ENCODE data around the gene TNS1.

The TNS1 gene

GRCh38 chr2:217912098-217913024 lies 90.4 kb downstream of the TNS1 start:
- DNase-seq (ENCODE audit: low read depth) = no peak

DNA sequence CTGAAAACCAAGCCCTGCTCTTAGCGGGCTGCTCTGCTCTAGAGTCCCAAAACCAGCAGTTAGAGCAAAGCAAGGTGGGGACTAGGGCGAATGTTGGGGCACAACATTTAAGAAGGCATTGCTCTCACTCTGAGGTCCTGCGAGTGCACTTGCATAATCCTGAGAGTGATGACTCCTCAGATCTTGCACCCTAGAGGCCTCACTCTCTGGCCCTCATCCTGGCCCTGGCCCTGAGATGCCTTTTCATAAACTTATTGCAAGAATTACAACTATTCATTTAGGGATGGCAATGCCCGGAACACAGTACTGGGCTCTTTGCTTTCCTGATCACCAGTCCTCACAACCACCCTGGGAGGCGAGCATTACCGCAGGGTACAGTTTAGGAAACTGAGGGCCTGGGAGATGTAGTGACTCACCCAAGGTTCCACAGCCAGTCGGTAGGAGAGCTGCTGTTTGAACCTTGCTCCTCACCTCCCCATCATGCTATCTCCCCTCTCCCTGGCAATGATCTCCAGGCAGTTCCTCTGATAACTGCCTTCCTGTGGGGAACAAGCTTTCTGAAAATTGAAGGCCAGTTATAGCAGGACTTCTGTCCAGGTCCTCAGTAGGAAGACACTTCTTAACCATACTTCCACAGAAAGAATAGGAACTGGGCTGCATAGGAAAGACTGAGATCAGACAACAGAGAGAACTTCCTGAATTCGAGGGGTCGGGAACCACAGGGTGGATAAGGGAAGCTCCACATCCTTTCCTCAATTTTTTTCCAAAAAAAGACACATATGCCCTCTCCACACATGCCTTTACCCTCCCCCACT lies 91.3 kb downstream of the TNS1 start:
- no peak for DNase-seq (ENCODE audit: low read depth)

DNA sequence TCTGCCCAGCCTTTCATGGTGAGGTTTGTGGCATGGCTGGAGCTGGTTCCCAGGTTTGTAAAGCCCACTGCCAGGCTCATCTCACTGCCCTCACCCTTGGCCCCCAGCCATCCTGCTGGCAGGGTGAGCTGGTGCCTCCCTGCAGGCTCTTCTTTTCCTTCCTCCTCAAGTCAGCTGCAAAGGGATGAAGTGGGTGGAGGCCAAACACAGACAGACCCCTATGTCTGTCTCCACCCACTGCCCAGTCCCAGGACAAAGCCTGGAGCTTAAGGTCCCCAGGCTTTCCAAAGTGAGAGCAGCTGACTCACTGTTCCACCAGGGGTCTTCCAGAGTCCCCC lies 92.0 kb downstream of the TNS1 start:
- no peak for DNase-seq (ENCODE audit: low read depth)

DNA sequence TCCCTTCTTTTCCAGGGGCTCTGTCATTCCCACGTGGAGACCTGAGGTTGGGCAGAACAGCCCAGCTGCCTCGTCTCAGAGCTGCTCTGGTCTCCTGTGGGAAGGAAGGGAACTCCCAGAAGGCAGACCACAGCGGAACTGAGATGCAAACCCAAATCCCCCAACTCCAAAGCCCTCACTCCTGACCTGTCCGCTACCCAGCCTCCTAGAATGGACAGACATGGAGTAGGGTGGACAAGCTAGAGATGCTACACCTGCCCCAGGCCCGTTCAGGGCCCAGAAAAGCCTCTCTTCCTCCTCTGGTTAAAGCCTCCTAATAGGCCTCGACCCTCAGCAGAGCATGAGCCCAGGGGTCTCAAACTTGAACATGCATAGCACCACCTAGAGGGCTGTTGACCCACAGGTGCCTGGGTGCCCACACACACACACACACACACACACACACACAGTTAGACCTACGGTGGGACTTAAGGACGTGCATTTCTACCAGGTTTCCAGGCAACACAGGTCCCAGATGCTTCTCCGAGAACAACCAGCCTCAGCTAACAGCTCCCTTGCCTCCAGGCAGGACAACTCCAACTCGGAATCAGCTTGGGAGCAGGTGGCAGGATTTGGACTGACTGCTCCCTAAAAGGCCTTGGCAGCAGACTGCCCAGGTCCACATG lies 93.5 kb downstream of the TNS1 start:
- no peak for DNase-seq (ENCODE audit: low read depth)

- no peak for DNase-seq (ENCODE audit: low read depth)
Observed at GRCh38 chr2:217908544-217908943, 94.3 kb downstream of the TNS1 start.

DNA sequence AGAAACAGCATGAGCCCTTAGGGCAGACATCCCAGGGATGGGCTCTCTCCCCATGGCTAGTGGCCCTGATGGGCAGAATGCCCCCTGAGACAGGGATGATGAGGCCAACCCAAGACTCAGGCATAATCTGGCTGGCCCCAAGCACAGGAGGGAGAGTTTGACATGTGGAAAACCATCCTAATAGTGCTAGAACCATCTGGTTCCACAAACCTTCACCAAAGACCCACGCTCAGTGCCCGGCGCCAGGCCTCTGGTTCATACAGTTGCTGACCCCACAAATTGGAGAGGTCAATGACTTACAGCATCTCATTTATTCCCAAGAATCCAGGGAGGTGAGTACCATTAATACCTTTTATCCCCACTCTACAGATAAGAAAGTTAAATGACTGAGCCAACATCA lies 95.5 kb downstream of the TNS1 start:
- no peak for DNase-seq (ENCODE audit: low read depth)

DNA sequence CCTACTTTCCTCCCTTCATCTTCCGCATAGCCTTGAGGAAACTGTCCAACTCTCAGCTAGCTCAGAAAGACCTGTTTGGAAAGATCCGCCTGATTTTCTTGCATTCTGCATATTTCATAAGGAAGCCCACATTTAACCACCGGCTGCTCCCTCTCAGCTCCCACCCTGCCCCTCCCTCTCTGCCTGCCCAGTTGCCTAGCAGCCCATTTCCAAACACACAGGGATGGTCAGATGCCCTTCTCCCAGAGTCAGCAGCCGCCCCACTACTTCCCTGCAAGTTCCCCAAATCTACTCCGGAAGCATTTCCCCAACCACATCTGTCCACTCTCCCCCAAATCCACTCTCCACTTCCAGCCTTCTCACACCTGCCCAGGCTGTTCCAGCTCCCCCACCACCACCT lies 96.0 kb downstream of the TNS1 start:
- DNase-seq (ENCODE audit: low read depth) = no peak

DNA sequence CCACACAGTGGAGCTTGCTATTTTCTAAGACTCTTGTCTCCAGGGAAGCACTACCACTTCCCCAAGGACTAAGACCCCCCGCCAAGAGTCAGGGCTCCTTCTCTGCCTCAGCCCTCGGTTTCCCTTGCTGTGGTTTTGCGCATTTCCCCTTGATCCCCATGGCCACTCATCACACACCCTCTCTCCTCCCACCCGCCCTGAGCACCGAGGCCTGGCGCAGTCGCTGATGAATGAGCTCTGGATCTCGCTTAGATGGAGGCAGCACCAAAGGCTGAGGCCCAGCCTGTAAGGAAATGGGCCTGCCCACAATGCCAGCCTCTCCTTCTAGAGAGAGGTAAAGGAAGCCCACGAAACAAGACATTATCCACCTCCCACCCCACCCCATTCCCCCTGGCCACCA lies 96.9 kb downstream of the TNS1 start:
- no peak for DNase-seq (ENCODE audit: low read depth)

DNA sequence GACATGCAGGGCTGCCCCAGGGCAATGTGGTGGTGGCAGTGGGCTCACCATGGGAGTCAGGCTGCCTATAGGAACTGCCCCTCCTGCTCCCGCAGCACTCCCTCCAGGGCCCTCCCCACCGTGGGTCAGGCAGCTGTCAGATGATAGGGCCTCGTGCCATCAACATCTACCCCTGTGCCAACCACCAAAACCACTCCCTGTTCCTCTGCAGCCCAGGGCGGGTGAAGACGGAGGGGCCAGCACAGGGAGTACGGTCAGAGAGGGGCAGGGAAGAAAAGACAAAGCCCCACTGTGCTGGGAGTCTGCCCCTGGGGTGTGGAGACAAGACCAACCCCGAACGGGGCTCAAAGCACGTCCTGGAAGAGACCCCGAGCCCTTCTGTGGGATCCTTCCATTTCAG lies 97.4 kb downstream of the TNS1 start:
- DNase-seq (ENCODE audit: low read depth) = no peak

DNA sequence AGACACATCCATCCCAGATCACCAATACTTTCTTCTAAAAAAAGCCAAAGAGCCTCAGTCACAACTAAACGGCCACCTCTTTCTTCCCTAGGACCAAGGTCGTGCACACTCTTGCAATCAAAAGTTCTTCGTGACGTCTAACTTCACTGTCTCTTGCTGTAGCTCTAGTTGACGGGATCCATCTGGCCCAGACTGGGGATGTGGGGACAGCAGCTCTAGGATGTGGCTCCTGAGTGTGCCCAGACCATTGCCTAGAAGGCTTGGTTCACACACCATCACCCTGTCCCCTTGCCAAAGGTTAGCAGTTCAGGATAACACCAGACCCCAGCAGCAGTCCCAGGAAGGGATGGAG lies 98.2 kb downstream of the TNS1 start:
- DNase-seq (ENCODE audit: low read depth) = no peak

GRCh38 chr2:217903859-217904613 lies 98.8 kb downstream of the TNS1 start:
- DNase-seq (ENCODE audit: low read depth) = no peak

DNA sequence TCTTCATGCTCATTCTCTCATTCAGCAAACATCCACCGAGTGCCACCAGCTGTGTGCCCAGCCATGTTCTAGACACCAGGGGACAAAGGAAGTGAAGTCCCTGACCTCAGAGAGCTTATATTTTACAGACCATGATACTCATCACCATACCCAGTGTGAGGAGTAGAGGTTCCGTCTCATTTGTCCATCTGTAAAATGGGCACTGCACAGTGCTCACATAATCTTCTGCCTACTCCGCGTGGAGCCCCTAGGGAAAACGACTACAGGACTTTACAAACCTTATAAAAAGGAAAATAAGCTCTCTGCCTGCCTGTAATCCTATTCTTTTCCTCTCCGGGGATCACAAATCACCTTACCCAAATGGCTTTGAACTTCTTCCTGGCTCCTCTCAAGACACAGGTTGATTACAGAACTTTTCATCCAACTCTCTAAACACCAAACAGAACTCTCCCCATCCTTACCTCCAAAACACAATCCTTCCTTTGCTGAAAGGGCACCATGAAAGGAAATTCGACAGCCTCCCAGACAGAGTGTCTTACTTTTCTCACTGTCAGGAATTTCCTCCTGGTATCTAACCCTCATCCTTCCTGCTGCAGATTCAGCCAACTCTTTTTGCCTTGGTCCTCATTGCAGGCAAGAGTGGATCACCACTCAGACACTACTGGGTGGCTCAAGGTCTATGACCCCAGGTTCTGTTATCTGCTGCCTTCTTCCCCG lies 99.5 kb downstream of the TNS1 start:
- no peak for DNase-seq (ENCODE audit: low read depth)

- DNase-seq (ENCODE audit: low read depth) = no peak
Observed at GRCh38 chr2:217902379-217903141, 100.2 kb downstream of the TNS1 start.

GRCh38 chr2:217901835-217902378 lies 100.9 kb downstream of the TNS1 start:
- DNase-seq (ENCODE audit: low read depth) = no peak

DNA sequence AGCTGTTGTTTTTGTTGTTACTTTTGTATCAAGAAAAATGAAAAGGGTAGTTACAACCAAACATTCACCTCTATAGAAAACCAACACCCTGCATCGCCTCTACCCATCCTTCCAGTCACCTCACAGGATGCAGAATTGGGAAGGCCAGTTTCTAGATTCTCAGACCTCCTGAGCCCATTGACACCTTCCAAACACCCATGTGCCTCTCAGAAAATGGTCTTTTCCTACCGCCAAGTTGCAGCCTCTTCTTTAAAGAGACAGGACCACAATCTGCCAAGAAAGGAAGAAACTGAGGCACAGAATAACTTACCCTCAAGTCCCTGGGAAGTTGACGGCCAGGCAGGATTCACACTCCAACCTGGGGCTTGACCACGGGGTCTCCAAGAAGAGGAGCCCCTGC lies 101.4 kb downstream of the TNS1 start:
- DNase-seq (ENCODE audit: low read depth) = no peak

DNA sequence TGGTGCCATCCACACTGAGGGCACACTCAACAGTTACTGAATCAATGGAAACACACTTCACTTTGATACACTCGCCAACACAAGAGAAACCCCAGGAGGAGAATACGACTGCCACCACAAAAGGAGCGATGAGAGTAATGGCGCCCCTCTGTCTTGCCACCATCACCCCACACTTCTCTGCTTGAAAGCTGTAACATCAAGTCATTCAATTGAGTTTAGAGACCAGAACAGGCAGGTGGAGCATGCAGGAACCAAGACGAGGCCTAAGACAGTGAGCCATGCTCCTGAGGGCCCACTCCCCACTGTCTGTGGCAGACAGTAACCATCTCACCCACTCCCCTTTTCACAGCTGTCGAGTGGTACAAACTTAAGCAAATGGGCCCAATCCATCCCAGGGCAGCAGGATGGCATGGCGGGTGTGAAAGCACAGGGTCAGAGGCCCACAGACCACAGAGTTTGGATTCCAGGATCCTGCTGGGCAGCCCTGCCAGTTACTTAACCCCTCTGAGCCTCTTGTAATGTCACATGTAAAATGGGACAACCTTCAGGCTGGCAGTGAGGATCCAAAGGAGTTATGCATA lies 101.9 kb downstream of the TNS1 start:
- DNase-seq (ENCODE audit: low read depth) = no peak

DNA sequence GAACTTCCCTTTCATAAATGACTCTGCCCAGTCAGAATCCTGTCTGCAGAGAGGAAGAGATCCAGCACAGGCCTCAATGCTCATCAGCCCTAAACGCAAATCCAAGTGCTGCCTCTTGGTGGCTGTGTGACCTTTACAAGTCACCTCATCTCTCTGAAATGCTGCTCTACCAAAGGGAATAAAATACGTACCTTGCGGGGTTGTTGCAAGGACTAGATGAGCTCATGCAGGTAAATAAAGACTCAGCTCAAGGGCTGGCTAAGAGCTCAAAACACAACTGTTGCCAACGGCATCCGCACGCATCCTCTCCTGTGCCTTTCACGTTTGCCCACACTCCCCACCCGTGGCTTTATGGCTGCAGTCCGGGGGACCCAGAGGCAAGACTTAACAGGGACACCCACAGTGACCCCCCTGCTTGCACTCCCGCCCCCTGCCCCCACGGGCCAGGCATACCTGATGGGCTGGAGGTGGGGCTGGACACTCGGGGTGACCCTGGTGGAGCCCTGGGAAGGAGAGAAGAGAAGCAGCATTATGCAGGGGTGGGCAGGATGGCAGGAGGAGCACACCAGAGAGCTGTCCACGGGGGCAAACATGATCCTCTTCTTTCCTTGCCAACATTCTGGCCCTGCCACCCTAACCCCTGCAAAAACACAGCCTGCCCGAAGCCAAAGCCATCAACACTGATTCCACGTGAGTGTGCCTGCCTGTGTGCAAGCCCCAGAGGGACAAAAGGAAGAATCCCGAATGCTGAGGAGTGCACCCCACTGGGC lies 102.6 kb downstream of the TNS1 start:
- DNase-seq (ENCODE audit: low read depth) = no peak

- DNase-seq (ENCODE audit: low read depth) = no peak
Observed at GRCh38 chr2:217899231-217900009, 103.4 kb downstream of the TNS1 start.
